Keratinocyte (primary cell): ENCODE data around the gene NINJ2.

Experiments
- EZH2 ChIP-seq: IDR thresholded peaks from one replicate; pipeline ENCODE4 v1.6.1; 2012; ENCODE audit warnings: inconsistent platforms, mild to moderate bottlenecking, low read length, moderate library complexity
- TF ChIP-seq, protein P1 (sequence below), 3 experiments: IDR thresholded peaks in 1 of 3; conservative IDR thresholded peaks in 1 of 3; optimal IDR thresholded peaks in 1 of 3; 2 replicates in 2 of 3; 3 replicates in 1 of 3; pipeline versions ENCODE3 to v1.5.1; 2011; ENCODE audit warnings: low read length in 3 of 3, mild to moderate bottlenecking in 3 of 3, moderate library complexity in 2 of 3, control low read depth in 1 of 3, inconsistent platforms in 1 of 3; ENCODE audit not compliant: insufficient read depth in 2 of 3; ENCODE audit errors: extremely low read depth in 1 of 3

- TF ChIP-seq, protein P1, sequence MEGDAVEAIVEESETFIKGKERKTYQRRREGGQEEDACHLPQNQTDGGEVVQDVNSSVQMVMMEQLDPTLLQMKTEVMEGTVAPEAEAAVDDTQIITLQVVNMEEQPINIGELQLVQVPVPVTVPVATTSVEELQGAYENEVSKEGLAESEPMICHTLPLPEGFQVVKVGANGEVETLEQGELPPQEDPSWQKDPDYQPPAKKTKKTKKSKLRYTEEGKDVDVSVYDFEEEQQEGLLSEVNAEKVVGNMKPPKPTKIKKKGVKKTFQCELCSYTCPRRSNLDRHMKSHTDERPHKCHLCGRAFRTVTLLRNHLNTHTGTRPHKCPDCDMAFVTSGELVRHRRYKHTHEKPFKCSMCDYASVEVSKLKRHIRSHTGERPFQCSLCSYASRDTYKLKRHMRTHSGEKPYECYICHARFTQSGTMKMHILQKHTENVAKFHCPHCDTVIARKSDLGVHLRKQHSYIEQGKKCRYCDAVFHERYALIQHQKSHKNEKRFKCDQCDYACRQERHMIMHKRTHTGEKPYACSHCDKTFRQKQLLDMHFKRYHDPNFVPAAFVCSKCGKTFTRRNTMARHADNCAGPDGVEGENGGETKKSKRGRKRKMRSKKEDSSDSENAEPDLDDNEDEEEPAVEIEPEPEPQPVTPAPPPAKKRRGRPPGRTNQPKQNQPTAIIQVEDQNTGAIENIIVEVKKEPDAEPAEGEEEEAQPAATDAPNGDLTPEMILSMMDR (optimal IDR thresholded peaks at IDR 0.05 in 1 of 3, IDR thresholded peaks at IDR 0.05 in 1 of 3, conservative IDR thresholded peaks at IDR 0.05 in 1 of 3; ENCODE audit: extremely low read depth in 1 of 3, insufficient read depth in 2 of 3, low read length in 3 of 3) = no peak
- TF ChIP-seq EZH2 = no peak
These were observed 110.8 kb downstream of the NINJ2 start for GRCh38 chr12:552466-552865.
